Measurements from ENCODE around the gene NEUROG2.
"Not testable (repeated sequence)": the region's sequence is repeated elsewhere in the genome, so short reads cannot be mapped to it uniquely, and the experiment has no call there.

Gene NEUROG2

GRCh38 chr4:112520598-112521122, 4.7 kb upstream of the NEUROG2 start:
- no peak for DNase-seq

DNA sequence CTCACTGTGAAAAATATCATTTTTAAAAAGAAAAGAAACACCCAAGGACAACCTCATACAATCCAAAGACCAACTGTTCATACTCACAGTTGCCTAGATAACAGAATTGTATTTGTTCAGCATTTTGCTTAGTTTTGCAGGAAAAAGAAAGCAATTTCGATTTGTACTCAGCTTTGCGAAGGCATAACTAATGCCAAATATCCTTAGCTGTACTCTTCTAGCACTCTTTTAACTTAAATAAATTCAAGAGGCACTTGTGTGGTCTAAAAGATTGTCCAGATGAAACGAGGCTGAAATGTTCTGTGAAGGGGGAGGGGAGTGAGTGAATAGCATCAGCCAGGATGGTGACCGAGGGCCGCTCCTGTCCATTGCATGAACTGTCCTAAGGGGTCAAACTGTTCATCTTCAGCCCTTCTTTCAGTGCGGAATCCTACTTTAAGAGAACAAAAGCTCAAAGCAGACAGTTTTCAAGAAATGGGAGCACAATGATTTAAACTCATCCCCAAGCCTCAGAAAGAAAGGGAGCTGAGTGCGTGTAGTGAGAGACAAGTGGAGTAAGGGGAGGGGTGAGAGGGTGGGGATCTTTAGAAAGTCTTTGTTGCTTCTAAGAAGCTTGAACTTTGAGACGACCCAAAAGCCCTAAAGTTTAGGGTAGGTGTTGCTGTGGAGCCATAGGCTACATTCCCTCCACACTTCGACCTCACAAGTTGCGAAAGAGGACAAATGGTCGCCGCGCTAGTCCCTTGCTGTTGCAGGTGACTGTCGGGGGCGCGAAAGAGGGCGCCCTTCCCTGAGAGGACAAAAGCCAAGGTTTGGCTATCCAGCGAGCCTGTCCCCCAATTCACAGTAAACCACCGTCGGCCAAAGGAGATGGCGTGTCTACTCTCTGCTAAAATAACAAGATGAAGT, 4.0 kb upstream of the NEUROG2 start:
- no peak for DNase-seq

- no peak for DNase-seq
Measured at GRCh38 chr4:112518675-112519074, 2.7 kb upstream of the NEUROG2 start.

GRCh38 chr4:112517911-112518310, 1.9 kb upstream of the NEUROG2 start:
- DNase-seq: no peak

DNA sequence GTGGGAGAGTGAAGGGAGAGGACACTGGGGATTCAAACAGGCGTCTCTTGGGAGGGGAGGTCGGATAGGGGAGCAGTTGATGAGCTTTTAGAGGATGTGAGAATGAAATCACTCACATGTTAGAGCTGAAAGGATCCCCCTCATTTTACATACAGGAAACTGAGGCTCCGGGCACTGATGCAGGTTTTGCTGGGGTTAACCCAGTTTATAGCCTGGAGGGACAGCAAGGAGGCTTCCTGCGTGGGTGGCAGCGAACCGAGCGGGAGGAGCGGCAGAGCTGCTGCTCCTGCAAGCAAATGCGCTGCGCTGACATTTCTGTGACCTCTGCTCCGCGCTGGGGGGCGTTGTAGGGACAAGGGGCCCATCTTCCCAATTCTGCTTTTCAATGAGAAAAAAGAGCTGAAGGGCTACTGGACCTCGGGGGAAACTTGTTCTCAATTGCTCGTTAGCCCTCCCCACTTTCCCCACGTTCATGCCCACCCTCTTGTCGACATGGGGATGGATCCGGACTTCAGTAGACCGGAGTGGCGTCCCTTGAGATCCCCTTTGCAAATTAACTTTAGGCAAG, 1.2 kb upstream of the NEUROG2 start:
- peak in 1 of 2 experiments; percentile 23 for DNase-seq

GRCh38 chr4:112516471-112517066, 589 bp upstream of the NEUROG2 start:
- peak; percentile 60 to 67 for DNase-seq

GRCh38 chr4:112515198-112516065, 548 bp downstream of the NEUROG2 start:
- DNase-seq: peak; percentile 54 to 77

GRCh38 chr4:112514647-112515197, 1.3 kb downstream of the NEUROG2 start:
- DNase-seq: peak; percentile 35 to 72

GRCh38 chr4:112513971-112514646, 1.9 kb downstream of the NEUROG2 start:
- peak in 1 of 2 experiments; percentile 48 for DNase-seq

GRCh38 chr4:112511803-112512118, 4.2 kb downstream of the NEUROG2 start:
- DNase-seq: no peak

DNA sequence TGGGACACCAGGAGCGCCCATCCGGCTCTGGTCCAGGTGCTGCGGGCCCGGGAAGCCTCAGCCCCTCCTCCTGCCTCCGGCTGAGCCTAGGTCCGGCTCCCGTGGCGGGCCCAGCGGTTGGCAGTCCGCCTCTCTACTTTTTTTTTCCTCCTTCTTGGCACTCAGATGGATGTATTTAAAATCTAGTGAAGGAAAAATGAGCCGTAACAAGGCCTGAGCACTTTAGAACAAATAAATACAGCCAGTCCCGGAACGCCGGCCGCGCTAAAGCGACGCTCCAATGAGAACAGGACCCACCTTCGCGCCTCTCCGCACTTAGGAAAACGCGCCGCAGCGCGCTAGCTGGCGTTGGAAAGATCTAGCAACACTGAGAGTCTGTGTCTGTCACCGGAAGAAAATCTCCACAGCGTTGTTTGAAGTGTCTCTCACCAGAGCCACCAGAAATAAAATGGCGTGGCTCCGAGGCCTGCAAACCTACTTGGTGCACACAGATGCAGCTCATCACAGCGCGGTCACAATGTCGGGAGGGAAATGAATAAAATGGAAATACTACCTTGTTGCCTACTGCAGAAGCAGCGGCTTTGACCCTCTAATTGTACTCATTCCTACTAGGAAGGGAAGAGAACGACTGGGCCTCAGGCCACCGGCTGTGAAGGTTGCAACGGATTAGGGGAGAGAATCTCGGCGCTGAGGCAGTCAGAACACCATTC, 4.7 kb downstream of the NEUROG2 start:
- DNase-seq: no peak

DNA sequence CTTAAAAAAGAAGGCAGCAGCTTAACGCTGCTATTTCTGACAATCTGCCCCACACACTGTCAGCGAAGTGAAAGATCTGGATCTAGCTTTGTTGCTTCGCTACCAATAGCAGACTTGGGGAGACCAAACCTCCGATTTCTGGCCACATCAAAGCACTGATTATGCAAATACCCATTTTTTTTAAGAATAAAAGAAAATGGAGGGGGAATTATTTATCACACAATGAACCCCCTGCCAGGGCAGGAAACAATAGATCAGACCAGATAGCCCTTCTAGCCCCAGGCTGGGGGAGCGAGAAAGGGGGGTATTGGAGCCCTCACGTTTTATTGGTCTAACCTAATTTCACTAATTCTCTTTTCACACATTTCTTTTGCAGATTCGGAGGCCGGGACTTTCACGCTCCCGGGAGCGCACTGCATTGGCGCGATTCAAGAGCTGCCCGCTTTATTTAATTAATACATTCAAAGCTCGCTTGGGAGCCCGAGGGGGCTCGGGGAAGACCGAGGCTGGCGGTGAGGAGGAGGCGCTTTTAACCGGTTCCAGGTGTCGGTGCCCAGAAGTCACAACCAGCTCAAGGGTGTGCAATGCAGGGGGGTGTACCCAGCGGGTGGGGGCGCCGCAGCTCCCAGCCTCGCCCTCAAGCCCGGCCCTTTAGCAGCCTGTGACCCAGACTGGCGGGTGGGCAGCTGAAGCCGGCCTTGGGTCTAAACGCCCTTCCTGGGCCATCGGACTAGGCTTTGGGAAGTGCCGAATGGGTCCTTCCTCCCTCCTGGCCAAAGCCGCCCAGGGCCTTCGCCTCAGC, 5.5 kb downstream of the NEUROG2 start:
- DNase-seq: no peak

DNA sequence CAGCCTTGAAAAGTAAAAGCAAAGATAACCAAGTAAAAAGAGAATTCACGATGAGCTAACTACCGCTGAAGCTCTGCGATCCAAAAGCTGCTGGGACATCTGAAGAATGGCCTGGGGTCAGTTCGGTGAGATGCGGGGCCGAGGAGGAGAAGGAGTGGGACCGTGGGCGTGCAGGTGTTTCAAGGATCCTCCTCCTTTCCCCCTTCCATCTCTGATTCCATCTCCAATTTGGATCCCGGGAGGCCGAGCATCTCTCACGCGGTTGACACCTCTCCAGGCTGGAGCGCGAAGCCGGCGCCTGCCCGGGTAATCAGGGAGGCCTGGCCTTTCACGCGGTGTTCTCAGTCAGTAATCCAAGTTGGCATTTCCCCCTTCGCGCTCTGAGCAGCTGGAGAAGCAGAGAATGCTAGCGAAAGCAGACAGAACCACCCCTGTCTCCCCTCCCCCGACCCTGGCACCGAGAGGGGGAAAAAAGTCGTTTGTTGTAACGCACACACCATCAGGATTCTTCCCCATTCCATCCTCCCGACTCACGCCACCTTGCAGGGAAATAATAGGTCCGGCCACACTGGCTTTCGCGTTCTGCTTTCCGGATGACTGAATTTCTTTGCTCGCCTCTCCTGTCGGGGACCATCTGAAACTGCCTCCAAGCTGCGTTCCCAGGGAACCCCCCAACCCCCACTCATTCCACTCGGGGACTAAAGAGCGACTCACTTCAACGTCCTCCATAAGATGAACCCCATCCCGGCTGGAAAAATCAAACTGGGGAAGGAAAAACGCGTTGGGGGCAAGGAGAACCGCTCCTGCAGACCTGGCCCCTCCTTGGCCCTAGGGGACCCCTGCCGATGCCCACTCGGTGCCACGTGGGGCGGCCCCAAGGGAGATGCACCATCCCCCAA, 6.5 kb downstream of the NEUROG2 start:
- peak; percentile 21 to 62 for DNase-seq

GRCh38 chr4:112508356-112508755, 7.6 kb downstream of the NEUROG2 start:
- no peak for DNase-seq

- no peak for DNase-seq
Measured at GRCh38 chr4:112504807-112505206, 11.2 kb downstream of the NEUROG2 start.

DNA sequence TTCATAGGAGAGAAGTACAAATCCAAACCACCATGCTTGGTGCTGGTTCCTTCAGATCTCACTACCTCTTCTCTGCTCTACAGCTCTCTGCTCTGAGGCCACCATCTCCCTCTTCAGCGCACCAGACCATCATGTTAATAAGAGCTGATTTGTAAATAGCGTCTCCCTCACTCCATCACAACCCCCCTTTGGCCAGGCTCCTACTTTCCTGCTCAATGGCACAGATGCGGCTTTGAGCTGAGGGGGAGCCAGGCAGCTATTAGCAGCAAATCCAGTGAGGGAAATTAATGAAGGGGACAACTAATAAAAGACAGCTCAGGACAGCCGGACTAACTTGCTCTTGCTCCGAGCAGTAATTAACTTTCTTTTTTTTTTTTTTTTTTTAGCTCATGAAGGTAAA, 13.1 kb downstream of the NEUROG2 start:
- DNase-seq: no peak

DNA sequence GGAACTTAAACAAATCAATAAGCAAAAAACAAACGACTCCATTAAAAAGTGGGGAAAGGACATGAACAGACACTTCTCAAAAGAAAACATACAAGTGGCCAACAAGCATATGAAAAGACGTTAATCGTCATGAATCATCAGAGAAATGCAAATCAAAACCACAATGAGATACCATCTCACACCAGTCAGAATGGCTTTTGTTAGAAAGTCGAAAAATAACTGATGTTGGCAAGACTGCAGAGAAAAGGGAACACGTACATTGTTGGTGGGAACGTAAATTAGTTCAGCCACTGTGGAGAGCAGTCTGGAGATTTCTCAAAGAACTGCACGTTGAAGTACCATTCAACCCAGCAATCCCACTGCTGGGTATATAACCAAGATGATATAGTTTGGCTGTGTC, 23.7 kb downstream of the NEUROG2 start:
- DNase-seq: peak in 1 of 2 experiments; percentile 4

DNA sequence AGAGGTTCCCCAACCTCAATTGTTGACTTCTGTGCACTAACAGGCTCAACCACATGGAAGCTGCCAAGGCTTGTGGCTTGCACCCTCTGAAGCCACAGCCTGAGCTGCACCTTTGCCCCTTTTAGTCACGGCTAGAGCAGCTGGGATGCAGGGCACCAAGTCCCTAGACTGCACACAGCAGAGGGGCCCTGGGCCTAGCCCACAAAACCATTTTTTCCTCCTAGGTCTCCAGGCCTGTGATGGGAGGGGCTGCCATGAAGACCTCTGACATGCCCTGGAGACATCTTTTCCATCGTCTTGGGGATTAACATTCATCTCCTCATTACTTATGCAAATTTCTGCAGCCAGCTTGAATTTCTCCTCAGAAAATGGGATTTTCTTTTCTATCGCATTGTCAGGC, 25.2 kb downstream of the NEUROG2 start:
- DNase-seq: not testable (repeated sequence)

DNA sequence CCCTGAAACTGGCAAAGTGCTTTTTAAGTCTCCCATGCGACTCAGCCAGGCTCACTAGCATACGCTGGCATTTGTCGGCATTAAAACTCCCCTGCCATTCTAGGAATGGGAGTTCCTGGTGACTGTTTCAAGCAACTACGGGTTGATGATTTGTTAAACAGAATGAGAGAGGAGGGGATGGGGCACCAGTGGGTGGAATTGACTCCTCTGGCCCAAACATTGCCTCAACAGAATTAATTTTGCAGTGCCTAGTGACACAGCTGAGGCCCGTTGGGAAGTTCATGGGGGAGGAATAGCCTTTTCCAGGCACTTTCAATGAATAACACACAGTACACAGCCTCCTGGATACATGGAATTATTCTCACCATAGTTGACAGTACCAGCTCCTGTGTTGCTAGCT, 30.1 kb downstream of the NEUROG2 start:
- DNase-seq: no peak
